ENCODE results near the gene TESK2.

DNA sequence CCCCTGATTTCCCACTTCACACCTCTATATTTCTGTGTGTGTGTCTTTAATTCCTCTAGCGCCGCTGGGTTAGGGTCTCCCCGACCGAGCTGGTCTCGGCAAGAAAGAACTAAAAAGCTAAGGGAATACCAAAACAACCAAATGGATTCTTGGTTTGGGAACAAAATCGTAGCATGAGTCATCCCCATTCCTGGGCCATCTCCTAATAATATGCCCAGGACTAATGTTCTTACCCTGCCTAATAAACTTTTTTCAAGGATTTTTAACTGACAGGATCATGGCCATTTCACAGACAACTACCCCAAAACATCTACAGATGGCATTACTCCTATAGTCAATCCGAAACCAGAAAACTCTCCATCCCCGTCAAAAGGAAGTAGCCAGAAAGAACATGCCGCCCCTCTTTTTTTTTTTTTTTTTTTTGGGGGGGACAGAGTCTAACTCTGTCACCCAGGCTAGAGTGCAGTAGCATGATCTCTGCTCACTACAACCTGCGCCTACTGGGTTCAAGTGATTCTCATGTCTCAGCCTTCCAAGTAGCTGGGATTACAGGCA is 168.4 kb downstream of the TESK2 start:
- TF ChIP-seq, protein P1, sequence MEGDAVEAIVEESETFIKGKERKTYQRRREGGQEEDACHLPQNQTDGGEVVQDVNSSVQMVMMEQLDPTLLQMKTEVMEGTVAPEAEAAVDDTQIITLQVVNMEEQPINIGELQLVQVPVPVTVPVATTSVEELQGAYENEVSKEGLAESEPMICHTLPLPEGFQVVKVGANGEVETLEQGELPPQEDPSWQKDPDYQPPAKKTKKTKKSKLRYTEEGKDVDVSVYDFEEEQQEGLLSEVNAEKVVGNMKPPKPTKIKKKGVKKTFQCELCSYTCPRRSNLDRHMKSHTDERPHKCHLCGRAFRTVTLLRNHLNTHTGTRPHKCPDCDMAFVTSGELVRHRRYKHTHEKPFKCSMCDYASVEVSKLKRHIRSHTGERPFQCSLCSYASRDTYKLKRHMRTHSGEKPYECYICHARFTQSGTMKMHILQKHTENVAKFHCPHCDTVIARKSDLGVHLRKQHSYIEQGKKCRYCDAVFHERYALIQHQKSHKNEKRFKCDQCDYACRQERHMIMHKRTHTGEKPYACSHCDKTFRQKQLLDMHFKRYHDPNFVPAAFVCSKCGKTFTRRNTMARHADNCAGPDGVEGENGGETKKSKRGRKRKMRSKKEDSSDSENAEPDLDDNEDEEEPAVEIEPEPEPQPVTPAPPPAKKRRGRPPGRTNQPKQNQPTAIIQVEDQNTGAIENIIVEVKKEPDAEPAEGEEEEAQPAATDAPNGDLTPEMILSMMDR (conservative IDR thresholded peaks at IDR 0.05): no peak
- no peak for TF ChIP-seq EZH2 (IDR thresholded peaks at IDR 0.05; ENCODE audit: low read depth)

All from PC-9 (cell line).